Glomerular endothelial cell (primary cell): ENCODE results near the gene DHH. TPM values are rescaled to one million over a fixed set of nuclear protein-coding genes. Genes with fewer than 3 reads are reported as not detected.
"Not testable (repeated sequence)": the region's sequence is repeated elsewhere in the genome, so short reads cannot be mapped to it uniquely, and the experiment has no call there.

Experiments used
- DNase-seq: peaks from one replicate; pipeline ENCODE4 v3.0.0-alpha.2; 2011; ENCODE audit warnings: low read depth, low spot score; ENCODE audit errors: extremely low read depth
- total RNA-seq: library from RNA; depleted of rRNA; stranded (reverse); fragments of >200 nt; gene quantifications from 2 replicates; pipeline ENCODE4 v1.2.3, GENCODE V29; 2015

The DHH gene
- total RNA-seq, 1 donor from 2014 or later, result 0.29 TPM

GRCh38 chr12:49079793-49080192 lies 14.8 kb downstream of the DHH start:
- no peak for DNase-seq

GRCh38 chr12:49070971-49071370 lies 23.6 kb downstream of the DHH start:
- DNase-seq, result no peak

DNA sequence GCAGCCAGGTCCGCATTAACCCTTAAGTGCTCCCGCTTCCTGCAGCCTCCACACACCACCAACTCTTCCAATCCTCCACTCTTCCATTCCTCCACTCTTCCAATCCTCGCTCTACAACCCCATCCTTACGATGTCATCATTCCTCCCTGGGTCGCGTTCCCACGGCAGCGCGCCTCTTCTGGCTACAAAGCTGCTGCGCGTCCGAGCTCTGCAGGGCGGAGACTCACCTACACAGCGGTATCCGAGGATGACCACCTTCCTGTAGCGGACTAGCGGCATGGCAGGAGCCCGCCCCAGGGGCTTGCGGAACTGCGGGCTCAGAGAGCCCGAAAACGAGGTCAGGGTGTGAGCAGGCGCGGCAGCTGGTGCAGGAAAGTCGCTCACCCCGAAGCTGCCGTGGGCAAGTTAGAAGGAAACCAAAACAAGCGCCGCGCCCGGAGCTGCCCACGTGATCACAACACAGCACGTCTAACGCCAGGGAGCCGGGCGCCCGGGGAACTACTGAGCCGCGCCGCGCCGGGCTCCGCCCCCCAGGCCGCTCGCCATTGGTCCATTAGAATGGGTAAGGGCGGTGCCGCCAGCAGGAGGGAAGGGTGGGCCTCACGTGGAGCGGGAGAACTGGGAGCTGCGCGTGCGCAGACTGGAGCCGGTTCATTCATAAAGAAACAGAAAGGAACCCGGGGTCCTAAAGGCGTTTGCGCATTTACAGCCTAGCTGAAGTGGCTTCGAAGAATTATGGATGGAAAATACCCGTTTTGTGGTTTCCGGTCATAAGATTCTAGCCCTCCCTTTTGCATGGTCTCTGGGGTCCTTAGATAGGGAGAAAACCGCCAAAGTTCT lies 24.9 kb downstream of the DHH start, which contains the start of gene RHEBL1:
RHEBL1 (minus strand) TSS at position 473 of the 840 bp plus-strand sequence; CDS start at position 279, 194 bp downstream.
- no peak for DNase-seq

- no peak for DNase-seq
Observed at GRCh38 chr12:49068879-49069506, 25.6 kb downstream of the DHH start.

DNA sequence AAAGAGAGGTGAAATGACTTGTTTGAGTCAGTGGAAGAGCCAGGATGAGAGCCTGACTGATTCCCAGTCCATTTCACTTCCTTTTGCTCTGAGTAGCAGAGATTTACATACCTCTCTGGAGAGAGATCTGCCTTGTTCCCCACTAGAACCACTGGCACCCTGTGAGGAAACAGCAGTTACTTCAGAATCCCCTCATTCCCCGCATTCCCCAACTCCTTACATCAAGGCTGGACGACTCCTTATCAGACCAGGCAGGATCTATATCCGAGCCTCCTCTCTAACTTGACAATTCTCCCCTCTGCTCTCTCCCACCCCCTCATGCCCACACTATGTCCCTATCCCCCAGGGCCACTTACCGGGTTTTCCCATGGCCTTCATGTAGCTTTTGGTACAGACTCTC lies 28.5 kb downstream of the DHH start:
- no peak for DNase-seq

- no peak for DNase-seq
Observed at GRCh38 chr12:49064767-49065152, 29.8 kb downstream of the DHH start.

DNA sequence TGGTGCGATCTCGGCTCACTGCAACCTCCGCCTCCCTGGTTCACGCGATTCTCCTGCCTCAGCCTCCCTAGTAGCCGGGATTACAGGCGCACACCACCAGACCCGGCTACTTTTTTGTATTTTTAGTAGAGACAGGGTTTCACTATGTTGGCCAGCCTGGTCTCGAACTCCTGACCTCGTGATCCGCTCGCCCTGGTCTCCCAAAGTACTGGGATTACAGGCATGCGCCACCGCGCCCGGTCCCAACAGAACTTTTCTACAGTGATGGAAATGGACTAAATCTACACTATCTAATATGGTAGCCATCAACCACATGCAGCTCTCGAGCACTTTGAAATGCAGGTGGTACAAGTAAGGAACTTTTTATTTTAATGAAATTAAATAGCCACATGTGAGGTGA lies 32.7 kb downstream of the DHH start:
- DNase-seq, result not testable (repeated sequence)

DNA sequence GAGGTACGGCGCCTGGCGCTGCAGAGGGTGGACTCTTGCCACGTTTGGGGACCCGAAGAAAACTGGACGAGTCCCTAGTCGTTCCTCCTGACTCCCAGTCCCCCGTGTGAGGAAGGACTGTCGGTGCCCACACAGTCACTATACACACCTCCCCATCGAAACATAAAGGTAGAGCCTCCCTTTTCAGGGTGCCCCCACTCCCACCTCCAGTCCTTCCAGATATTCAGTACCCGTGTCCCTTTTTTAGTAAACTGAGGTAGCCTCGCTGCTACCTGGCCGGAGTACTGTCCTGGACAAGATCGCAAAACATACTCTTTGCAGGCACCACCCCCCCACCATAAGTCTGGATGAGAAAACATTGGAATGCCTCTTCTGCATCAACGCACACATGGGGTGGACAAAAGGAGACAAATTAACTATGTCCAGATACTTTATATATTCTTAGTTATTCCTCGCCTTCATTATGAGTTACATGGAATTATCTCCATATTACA lies 33.4 kb downstream of the DHH start:
- DNase-seq, result no peak

- peak; percentile 73 for DNase-seq
Observed at GRCh38 chr12:49060237-49061156, 34.1 kb downstream of the DHH start, which contains the start of gene KMT2D. KMT2D (minus strand) TSS chr12:49060794; CDS start chr12:49055324, 5,470 bp downstream.

DNA sequence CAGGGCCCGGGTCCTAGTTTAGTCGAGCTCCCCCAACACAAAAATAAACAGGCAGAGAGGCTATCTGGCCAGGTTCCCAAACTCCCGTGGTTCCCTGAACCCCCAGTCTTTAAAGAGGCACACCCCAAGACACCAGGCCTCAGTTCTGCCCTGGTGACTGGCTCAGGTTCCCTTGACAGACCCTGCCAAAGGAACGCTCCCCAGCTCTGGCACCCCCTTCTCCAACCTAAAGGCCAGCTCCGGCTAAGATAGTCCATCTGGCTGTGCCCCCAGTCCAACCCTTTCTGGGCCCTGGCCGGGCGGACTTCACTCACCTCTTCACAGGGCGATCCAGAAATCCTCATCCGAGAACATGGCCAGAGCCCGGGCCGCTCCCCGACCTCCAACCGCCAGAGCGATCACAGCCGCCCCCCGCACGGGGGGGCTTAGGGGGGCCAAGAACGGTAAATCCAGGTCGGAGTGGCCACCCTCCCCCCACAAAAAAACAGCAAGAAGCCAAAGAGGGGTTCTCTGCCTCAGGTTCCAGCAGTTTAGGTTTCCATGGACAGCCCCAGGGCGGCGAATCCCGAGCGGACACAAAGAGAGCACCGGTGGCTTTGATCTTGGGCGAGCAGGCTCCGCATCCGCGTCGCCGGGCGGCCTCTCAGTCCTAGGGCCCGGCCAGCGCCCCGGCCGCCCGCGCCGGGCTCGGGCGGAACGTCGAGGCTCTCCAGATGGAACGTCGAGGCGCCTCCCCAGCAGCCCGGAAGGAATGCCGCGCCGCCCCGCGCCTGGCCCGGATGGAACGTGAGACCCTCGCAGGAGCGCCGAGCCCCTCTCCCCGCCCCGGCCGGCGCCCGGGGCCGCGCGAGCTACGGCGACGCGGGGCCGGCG lies 35.1 kb downstream of the DHH start:
- DNase-seq, result no peak

- DNase-seq, result no peak
Observed at GRCh38 chr12:49059045-49059298, 35.6 kb downstream of the DHH start.

- no peak for DNase-seq
Observed at GRCh38 chr12:49058366-49059044, 36.1 kb downstream of the DHH start.

DNA sequence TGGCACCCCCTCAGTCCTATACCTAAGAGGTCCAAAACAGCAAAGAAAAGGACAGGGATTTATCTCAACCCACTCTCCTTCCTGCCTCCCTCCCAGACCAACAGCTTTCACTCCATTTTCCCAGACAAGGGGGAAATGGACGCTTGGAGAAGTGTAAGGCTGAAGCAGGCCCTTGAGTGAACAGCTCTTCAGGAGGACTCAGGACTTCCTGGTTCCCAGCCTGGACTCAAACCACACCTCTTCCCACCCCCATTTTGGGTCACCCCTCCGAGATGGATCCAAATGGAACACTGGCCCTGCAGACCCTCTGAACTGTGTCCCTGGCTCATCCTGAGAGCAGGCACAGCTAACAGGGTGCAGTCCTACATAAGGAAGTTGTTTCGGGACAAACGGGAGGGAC lies 36.7 kb downstream of the DHH start:
- DNase-seq, result no peak

- no peak for DNase-seq
Observed at GRCh38 chr12:49055978-49056754, 38.4 kb downstream of the DHH start.

DNA sequence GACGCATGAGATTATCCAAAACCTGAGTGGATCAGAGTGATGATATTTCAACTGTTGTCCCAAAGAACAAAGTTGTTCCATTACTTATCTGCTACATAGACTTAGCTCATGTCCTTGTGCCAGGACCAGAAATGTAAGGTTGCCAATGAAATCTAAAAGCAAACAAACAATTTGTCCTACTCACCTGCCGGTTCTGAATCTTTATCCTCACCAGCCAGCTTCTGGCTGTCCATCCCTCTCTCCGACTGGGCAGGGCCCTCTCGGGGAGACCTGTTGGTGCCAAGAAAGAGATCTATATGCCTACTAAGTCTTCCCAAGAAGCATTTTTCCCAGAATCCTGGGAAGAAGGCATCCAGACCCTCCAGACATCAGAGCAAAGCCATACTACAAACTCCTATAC lies 39.5 kb downstream of the DHH start:
- DNase-seq, result no peak

GRCh38 chr12:49054524-49054923 lies 40.1 kb downstream of the DHH start:
- DNase-seq, result no peak

GRCh38 chr12:49054096-49054495 lies 40.5 kb downstream of the DHH start:
- no peak for DNase-seq

GRCh38 chr12:49052451-49053208 lies 42.0 kb downstream of the DHH start:
- no peak for DNase-seq
